ENCODE measurements around the gene PRDM16. TPM values are rescaled to one million over a fixed set of nuclear protein-coding genes. Genes with fewer than 3 reads are reported as not detected.
A peak's percentile ranks its signal among the peaks of the same experiment; 100 is the strongest.
"Not testable (repeated sequence)": the region's sequence is repeated elsewhere in the genome, so short reads cannot be mapped to it uniquely, and the experiment has no call there.

The PRDM16 gene
- total RNA-seq, 2 donors from 2014 or later: 0.25 TPM; not detected in 1

- ATAC-seq: no peak
- H3K9me3 Mint-ChIP-seq: no peaks in the 10 kb centered on the region
- no peaks in the 10 kb centered on the region for H3K36me3 Mint-ChIP-seq
- no peak overlapping the region for H3K27ac Mint-ChIP-seq
- no peak for DNase-seq (ENCODE audit: low spot score in 2 of 2)
Observed at GRCh38 chr1:3082051-3082450, 13.0 kb downstream of the PRDM16 start.

- no peak for ATAC-seq
- Mint-ChIP-seq H3K9me3 (no peaks in the 10 kb centered on the region), H3K27ac (no peak overlapping the region), H3K36me3 (no peaks in the 10 kb centered on the region)
- no peak for DNase-seq (ENCODE audit: low spot score in 2 of 2)
Observed at GRCh38 chr1:3082571-3083516, 13.8 kb downstream of the PRDM16 start.

- no peaks in the 10 kb centered on the region for H3K36me3 Mint-ChIP-seq
- ATAC-seq: no peak
Observed at GRCh38 chr1:3084154-3084553, 15.2 kb downstream of the PRDM16 start.

GRCh38 chr1:3084726-3085125 is 15.7 kb downstream of the PRDM16 start:
- DNase-seq (ENCODE audit: low spot score in 2 of 2) (no peak), ATAC-seq (no peak)
- no peaks in the 10 kb centered on the region for H3K9me3 Mint-ChIP-seq
- no peaks in the 10 kb centered on the region for H3K36me3 Mint-ChIP-seq
- no peak overlapping the region for H3K27ac Mint-ChIP-seq

More at GRCh38 chr1:3084154-3084553, 15.2 kb downstream of the PRDM16 start:
- Mint-ChIP-seq H3K9me3 (no peaks in the 10 kb centered on the region), H3K27ac (no peak overlapping the region)
- no peak for DNase-seq (ENCODE audit: low spot score in 2 of 2)

GRCh38 chr1:3085721-3086120 is 16.7 kb downstream of the PRDM16 start:
- DNase-seq (ENCODE audit: low spot score in 2 of 2): no peak
- H3K36me3 Mint-ChIP-seq: no peaks in the 10 kb centered on the region
- no peaks in the 10 kb centered on the region for H3K9me3 Mint-ChIP-seq
- ATAC-seq: no peak
- H3K27ac Mint-ChIP-seq: no peak overlapping the region

- H3K27ac Mint-ChIP-seq: no peak overlapping the region
- no peak for DNase-seq (ENCODE audit: low spot score in 2 of 2)
- H3K36me3 Mint-ChIP-seq: no peaks in the 10 kb centered on the region
- no peak for ATAC-seq
- H3K9me3 Mint-ChIP-seq: no peaks in the 10 kb centered on the region
Observed at GRCh38 chr1:3086272-3086974, 17.4 kb downstream of the PRDM16 start.

- Mint-ChIP-seq H3K36me3 (no peaks in the 10 kb centered on the region), H3K27ac (no peak overlapping the region), H3K9me3 (no peaks in the 10 kb centered on the region)
- DNase-seq (ENCODE audit: low spot score in 2 of 2): no peak
- no peak for ATAC-seq
Observed at GRCh38 chr1:3087049-3087448, 18.0 kb downstream of the PRDM16 start.

GRCh38 chr1:3087946-3088668 is 19.1 kb downstream of the PRDM16 start:
- not testable (repeated sequence) for H3K9me3 Mint-ChIP-seq; ATAC-seq; DNase-seq (ENCODE audit: low spot score in 2 of 2); H3K36me3 Mint-ChIP-seq
- peak overlapping the region in 1 of 2 donors; percentile 26 for H3K27ac Mint-ChIP-seq

GRCh38 chr1:3089490-3089889 is 20.5 kb downstream of the PRDM16 start:
- no peak for DNase-seq (ENCODE audit: low spot score in 2 of 2)
- Mint-ChIP-seq H3K27ac (no peak overlapping the region), H3K36me3 (no peaks in the 10 kb centered on the region), H3K9me3 (no peaks in the 10 kb centered on the region)
- ATAC-seq: no peak

- H3K9me3 Mint-ChIP-seq: no peaks in the 10 kb centered on the region
- no peak overlapping the region for H3K27ac Mint-ChIP-seq
- no peak for ATAC-seq
- no peak for DNase-seq (ENCODE audit: low spot score in 2 of 2)
- H3K36me3 Mint-ChIP-seq: no peaks in the 10 kb centered on the region
Observed at GRCh38 chr1:3091334-3091733, 22.3 kb downstream of the PRDM16 start.

- Mint-ChIP-seq H3K36me3 (no peaks in the 10 kb centered on the region), H3K27ac (no peak overlapping the region), H3K9me3 (no peaks in the 10 kb centered on the region)
- ATAC-seq (no peak), DNase-seq (ENCODE audit: low spot score in 2 of 2) (no peak)
Observed at GRCh38 chr1:3092530-3092929, 23.5 kb downstream of the PRDM16 start.

GRCh38 chr1:3093898-3094626 is 25.1 kb downstream of the PRDM16 start:
- no peaks in the 10 kb centered on the region for H3K9me3 Mint-ChIP-seq
- no peak for ATAC-seq
- no peaks in the 10 kb centered on the region for H3K36me3 Mint-ChIP-seq
- DNase-seq (ENCODE audit: low spot score in 2 of 2): no peak
- no peak overlapping the region for H3K27ac Mint-ChIP-seq

- ATAC-seq: no peak
- H3K9me3 Mint-ChIP-seq: no peaks in the 10 kb centered on the region
- no peak overlapping the region for H3K27ac Mint-ChIP-seq
- no peaks in the 10 kb centered on the region for H3K36me3 Mint-ChIP-seq
- DNase-seq (ENCODE audit: low spot score in 2 of 2): no peak
Observed at GRCh38 chr1:3094863-3095780, 26.1 kb downstream of the PRDM16 start.

- no peak overlapping the region for H3K27ac Mint-ChIP-seq
- no peaks in the 10 kb centered on the region for H3K36me3 Mint-ChIP-seq
- no peak for DNase-seq (ENCODE audit: low spot score in 2 of 2)
- no peaks in the 10 kb centered on the region for H3K9me3 Mint-ChIP-seq
- ATAC-seq: no peak
Observed at GRCh38 chr1:3096345-3096744, 27.3 kb downstream of the PRDM16 start.

- Mint-ChIP-seq H3K9me3 (no peaks in the 10 kb centered on the region), H3K36me3 (no peaks in the 10 kb centered on the region), H3K27ac (no peak overlapping the region)
- ATAC-seq: no peak
- DNase-seq (ENCODE audit: low spot score in 2 of 2): no peak
Observed at GRCh38 chr1:3097231-3097630, 28.2 kb downstream of the PRDM16 start.

- H3K9me3 Mint-ChIP-seq: no peaks in the 10 kb centered on the region
- no peaks in the 10 kb centered on the region for H3K36me3 Mint-ChIP-seq
- no peak for ATAC-seq
- DNase-seq (ENCODE audit: low spot score in 2 of 2): no peak
- H3K27ac Mint-ChIP-seq: no peak overlapping the region
Observed at GRCh38 chr1:3097861-3098260, 28.9 kb downstream of the PRDM16 start.

All from activated naive CD4-positive, alpha-beta T cell treated with anti-CD3 and anti-CD28 coated beads, Interleukin-2, amount 50 U/mL, for 72 hours (primary cell).